Upper lobe of right lung (tissue), 1 donor: ENCODE measurements around the gene ARHGAP24. TPM values are rescaled to one million over a fixed set of nuclear protein-coding genes. Genes with fewer than 3 reads are reported as not detected.

Source experiments
- ATAC-seq: fragments of 200-7000 bp; cut with Tn5 transposase; one replicate; pipeline ENCODE4 v1.9.1; 2020; ENCODE audit warnings: mild to moderate bottlenecking, moderate library complexity
- DNase-seq: peaks from one replicate; pipeline ENCODE4 v3.0.0-alpha.2; 2020
- H3K27ac ChIP-seq: fragments of 200-600 bp; one replicate; pipeline ENCODE4 v1.8.0; 2022
- H3K27me3 ChIP-seq: fragments of 200-600 bp; one replicate; pipeline ENCODE4 v1.8.0; 2022; ENCODE audit warnings: mild to moderate bottlenecking
- H3K36me3 ChIP-seq: fragments of 200-600 bp; one replicate; pipeline ENCODE4 v1.8.0; 2022
- H3K4me1 ChIP-seq: fragments of 200-600 bp; one replicate; pipeline ENCODE4 v1.8.0; 2022
- H3K4me3 ChIP-seq: fragments of 200-600 bp; one replicate; pipeline ENCODE4 v1.8.0; 2022; ENCODE audit warnings: mild to moderate bottlenecking
- H3K9me3 ChIP-seq: fragments of 200-600 bp; one replicate; pipeline ENCODE4 v1.8.0; 2022
- intact Hi-C: fragments of 100-400 bp; cut with DNase I; formaldehyde crosslinking; loops from one replicate; pipeline ENCODE4 v1.11.0; 2022
- microRNA-seq: library from miRNA; unstranded; fragments of <30 nt; microRNA quantifications from one replicate; pipeline ENCODE4 v1.2.0, GENCODE V29; 2020; ENCODE audit warnings: borderline microRNAs expressed
- total RNA-seq: library from RNA; stranded (reverse); fragmentation: NEBNext Ultra II Directional; extraction: Animal tissue kit (Norgen Biotek cat#: 25700); gene quantifications from one replicate; pipeline ENCODE4 v1.2.1, GENCODE V29; 2021
- TF ChIP-seq, protein P1 (sequence below): fragments of 200-600 bp; IDR thresholded peaks from one replicate; pipeline ENCODE4 v1.8.0; 2022; ENCODE audit warnings: antibody characterized with exemption
- donor health status: DM: no; HTN: yes; CAD: no; lungs with severe emphysema.

Gene ARHGAP24
- total RNA-seq, 1 donor from 2014 or later, result 29.8 TPM

- Histone ChIP-seq H3K27ac (no peak overlapping the region), H3K27me3 (no peaks in the 10 kb centered on the region), H3K36me3 (no peaks in the 10 kb centered on the region), H3K4me3 (no peak overlapping the region), H3K9me3 (no peaks in the 10 kb centered on the region), H3K4me1 (peaks cover 6% of the 10 kb centered on the region)
- intact Hi-C loops, result no loop called here
- DNase-seq, result no peak
- TF ChIP-seq, protein P1, sequence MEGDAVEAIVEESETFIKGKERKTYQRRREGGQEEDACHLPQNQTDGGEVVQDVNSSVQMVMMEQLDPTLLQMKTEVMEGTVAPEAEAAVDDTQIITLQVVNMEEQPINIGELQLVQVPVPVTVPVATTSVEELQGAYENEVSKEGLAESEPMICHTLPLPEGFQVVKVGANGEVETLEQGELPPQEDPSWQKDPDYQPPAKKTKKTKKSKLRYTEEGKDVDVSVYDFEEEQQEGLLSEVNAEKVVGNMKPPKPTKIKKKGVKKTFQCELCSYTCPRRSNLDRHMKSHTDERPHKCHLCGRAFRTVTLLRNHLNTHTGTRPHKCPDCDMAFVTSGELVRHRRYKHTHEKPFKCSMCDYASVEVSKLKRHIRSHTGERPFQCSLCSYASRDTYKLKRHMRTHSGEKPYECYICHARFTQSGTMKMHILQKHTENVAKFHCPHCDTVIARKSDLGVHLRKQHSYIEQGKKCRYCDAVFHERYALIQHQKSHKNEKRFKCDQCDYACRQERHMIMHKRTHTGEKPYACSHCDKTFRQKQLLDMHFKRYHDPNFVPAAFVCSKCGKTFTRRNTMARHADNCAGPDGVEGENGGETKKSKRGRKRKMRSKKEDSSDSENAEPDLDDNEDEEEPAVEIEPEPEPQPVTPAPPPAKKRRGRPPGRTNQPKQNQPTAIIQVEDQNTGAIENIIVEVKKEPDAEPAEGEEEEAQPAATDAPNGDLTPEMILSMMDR, result no peak
- no peak for ATAC-seq
Measured at GRCh38 chr4:86038037-86038436, 563.1 kb downstream of the ARHGAP24 start.

DNA sequence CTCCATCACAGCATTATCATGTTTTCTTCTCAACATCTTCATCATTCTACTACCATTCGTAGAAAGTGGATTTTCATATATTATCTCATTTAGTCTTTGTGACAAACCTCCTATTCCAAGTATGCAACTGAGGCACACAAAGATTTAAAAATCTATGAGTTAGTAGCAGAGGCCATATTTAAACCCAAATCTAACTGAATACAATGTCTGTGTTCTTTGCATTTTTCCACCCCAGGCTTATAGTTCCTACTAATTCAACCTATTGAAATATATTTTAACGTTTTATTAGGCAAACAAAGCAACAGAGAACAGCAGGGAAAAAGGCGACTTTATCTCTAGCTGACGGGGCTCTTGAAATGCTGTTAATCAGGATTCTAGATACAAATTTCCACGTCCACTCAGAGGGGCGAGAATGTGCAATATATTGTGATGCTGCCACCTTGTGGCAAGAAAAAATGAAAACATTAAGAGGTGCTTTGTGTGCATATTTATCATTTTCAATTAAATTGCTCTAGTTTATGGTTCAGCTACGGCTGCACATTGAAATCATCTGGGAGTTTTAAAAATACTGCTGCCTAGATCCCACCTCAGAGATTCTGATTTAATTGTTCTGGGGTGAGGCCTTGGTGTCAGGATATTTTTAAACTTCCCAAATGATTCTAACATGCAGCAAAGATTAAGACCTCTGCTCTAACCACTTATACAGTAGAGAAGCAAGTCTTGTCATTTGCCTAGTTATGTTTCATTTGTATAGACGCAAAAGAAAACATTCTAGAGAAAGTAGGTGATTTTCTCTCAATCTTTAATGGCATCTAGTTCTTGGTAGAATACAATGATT is 569.0 kb downstream of the ARHGAP24 start:
- no peaks in the 10 kb centered on the region for H3K36me3 ChIP-seq
- H3K4me1 ChIP-seq, result no peaks in the 10 kb centered on the region
- DNase-seq, result no peak
- peak; percentile 80 for ATAC-seq
- TF ChIP-seq, protein P1, result peak; percentile 75
- H3K4me3 ChIP-seq, result no peak overlapping the region
- H3K27ac ChIP-seq, result no peak overlapping the region
- H3K9me3 ChIP-seq, result no peaks in the 10 kb centered on the region
- no peaks in the 10 kb centered on the region for H3K27me3 ChIP-seq
- intact Hi-C loops, result no loop called here

- Histone ChIP-seq H3K36me3 (no peaks in the 10 kb centered on the region), H3K27me3 (no peaks in the 10 kb centered on the region), H3K4me1 (no peaks in the 10 kb centered on the region), H3K4me3 (no peak overlapping the region), H3K9me3 (no peaks in the 10 kb centered on the region), H3K27ac (no peak overlapping the region)
- no peak for DNase-seq
- TF ChIP-seq, protein P1, result no peak
- intact Hi-C loops, result no loop called here
- no peak for ATAC-seq
Measured at GRCh38 chr4:86044593-86044985, 569.6 kb downstream of the ARHGAP24 start.

DNA sequence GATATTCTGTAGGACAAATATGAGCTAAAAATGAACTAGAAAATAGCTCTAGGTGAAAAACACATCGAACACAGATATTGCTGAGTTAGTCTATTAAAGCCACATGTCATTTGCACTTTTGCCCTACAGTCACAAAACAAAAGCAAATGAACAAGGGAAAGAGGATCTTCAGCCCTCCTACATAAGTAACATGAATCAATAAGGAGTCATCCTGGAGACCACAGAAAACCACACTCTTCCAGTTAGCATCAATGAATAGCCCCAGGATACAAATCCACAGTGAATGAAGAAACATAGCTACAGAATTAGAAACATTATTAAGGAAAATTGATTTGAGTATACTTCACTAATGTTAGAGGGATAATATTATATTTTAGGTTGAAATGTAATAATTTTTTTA is 573.5 kb downstream of the ARHGAP24 start:
- Histone ChIP-seq H3K9me3 (no peaks in the 10 kb centered on the region), H3K27me3 (no peaks in the 10 kb centered on the region), H3K4me3 (no peak overlapping the region), H3K36me3 (no peaks in the 10 kb centered on the region), H3K4me1 (no peaks in the 10 kb centered on the region), H3K27ac (no peak overlapping the region)
- no peak for DNase-seq
- TF ChIP-seq, protein P1, result no peak
- intact Hi-C loops, result no loop called here
- ATAC-seq, result no peak

- intact Hi-C loops, result no loop called here
Measured at GRCh38 chr4:86050496-86050895, 575.5 kb downstream of the ARHGAP24 start.

More at GRCh38 chr4:86050496-86050895, 575.5 kb downstream of the ARHGAP24 start:
- ATAC-seq (no peak), DNase-seq (no peak)
- H3K4me1 ChIP-seq, result no peaks in the 10 kb centered on the region
- no peaks in the 10 kb centered on the region for H3K36me3 ChIP-seq
- TF ChIP-seq, protein P1, result no peak
- no peaks in the 10 kb centered on the region for H3K9me3 ChIP-seq
- H3K27me3 ChIP-seq, result no peaks in the 10 kb centered on the region
- no peak overlapping the region for H3K4me3 ChIP-seq
- H3K27ac ChIP-seq, result no peak overlapping the region

Small RNAs within 50 kb of the gene (microRNA-seq; reads per million reads assigned to microRNA genes)
- not detected for gene MIR4451
